Measurements from ENCODE around the gene HNRNPA1L2. TPM values are rescaled to one million over a fixed set of nuclear protein-coding genes. Genes with fewer than 3 reads are reported as not detected.

HNRNPA1L2 gene
- total and polyA plus RNA-seq, 9 of the 15 experiments (the other 6 are each of a cell fraction or from before 2014, with no cell fraction given), result 3.7 to 10.8 (median 6.8) TPM

GRCh38 chr13:52652196-52652979, 10.2 kb downstream of the HNRNPA1L2 start, which contains the start of gene SUGT1 (continued):
- TF ChIP-seq GTF2E2 (tag; IDR thresholded peaks at IDR 0.05), result peak; percentile 89
- no peak for TF ChIP-seq SMARCA5 (IDR thresholded peaks at IDR 0.05)
- no peak for TF ChIP-seq SREBF2 (CRISPR knock-in tag; IDR thresholded peaks at IDR 0.05)
- TF ChIP-seq NR4A1 (CRISPR knock-in tag; IDR thresholded peaks at IDR 0.05), result no peak
- TF ChIP-seq NR4A1 (tag; IDR thresholded peaks at IDR 0.05), result no peak
- no peak for TF ChIP-seq ZNF24 (IDR thresholded peaks at IDR 0.05)
- TF ChIP-seq MEF2D (tag; conservative IDR thresholded peaks at IDR 0.05; ENCODE audit: low read depth), result no peak
- no peak for TF ChIP-seq CBX2 (IDR thresholded peaks at IDR 0.05; ENCODE audit: insufficient read depth, low read length, poor library complexity, severe bottlenecking)
- no peak for TF ChIP-seq ZBTB34 (CRISPR knock-in tag; IDR thresholded peaks at IDR 0.05)
- TF ChIP-seq HDAC6 (IDR thresholded peaks at IDR 0.05; ENCODE audit: low read depth, low read length), result no peak
- TF ChIP-seq GATAD2A (IDR thresholded peaks at IDR 0.05), result no peak
- no peak for TF ChIP-seq ARID2 (IDR thresholded peaks at IDR 0.05)
- peak; percentile 92 for TF ChIP-seq POLR2G (IDR thresholded peaks at IDR 0.05; ENCODE audit: low read depth, low read length)
- TF ChIP-seq KAT2B (IDR thresholded peaks at IDR 0.05; ENCODE audit: low read depth, low read length), result no peak
- TF ChIP-seq POLR2B (IDR thresholded peaks at IDR 0.05; ENCODE audit: low read depth, partially characterized antibody), result peak; percentile 74
- TF ChIP-seq ZKSCAN8 (CRISPR knock-in tag; IDR thresholded peaks at IDR 0.05), result 0 out of 2 replicates have a peak, but pooled peaks have one; percentile 17
- peak; percentile 35 for TF ChIP-seq HMGN3 (IDR thresholded peaks at IDR 0.05; ENCODE audit: borderline replicate concordance, extremely low read depth, insufficient read length, low read depth, low read length)
- no peak for TF ChIP-seq CHD4 (IDR thresholded peaks at IDR 0.05; ENCODE audit: insufficient read depth, insufficient replicate concordance, low read depth, low read length, poor library complexity, severe bottlenecking)
- TF ChIP-seq ZNF133 (CRISPR knock-in tag; IDR thresholded peaks at IDR 0.05), result no peak
- no peak for TF ChIP-seq PTRF (tag; IDR thresholded peaks at IDR 0.05)
- TF ChIP-seq SMAD1 (IDR thresholded peaks at IDR 0.05; ENCODE audit: low read depth, low read length, partially characterized antibody), result peak; percentile 21
- TF ChIP-seq BCL6 (CRISPR knock-in tag; IDR thresholded peaks at IDR 0.05), result no peak
- TF ChIP-seq HNRNPUL1 (IDR thresholded peaks at IDR 0.05; ENCODE audit: low read length), result no peak
- TF ChIP-seq ZNF444 (CRISPR knock-in tag; IDR thresholded peaks at IDR 0.05), result no peak
- no peak for TF ChIP-seq ILK (tag; IDR thresholded peaks at IDR 0.05; ENCODE audit: borderline replicate concordance, low read depth)
- TF ChIP-seq ZNF57 (CRISPR knock-in tag; IDR thresholded peaks at IDR 0.05), result no peak
